ENCODE data around the gene MYO18A.

MYO18A gene

DNA sequence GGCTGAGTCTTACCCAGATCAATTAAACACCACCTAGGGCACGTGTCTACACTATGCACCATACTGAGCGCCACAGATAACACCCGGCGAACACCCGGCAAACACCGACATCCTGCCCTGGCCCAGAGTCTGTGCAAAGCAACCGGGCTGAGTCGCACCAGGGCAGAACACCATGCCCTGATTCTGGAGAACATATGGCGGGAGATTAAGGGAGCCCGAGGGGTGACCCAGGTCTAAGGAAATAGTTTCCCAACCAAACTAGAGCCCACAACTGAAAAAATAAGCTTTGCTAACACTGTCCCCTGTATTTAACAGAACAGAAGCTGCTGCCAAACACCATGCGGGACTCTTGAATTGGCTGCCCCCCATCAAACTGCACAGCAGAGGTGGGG is 22.1 kb downstream of the MYO18A start:
- H3K4me3 ChIP-seq (ENCODE audit: low read depth, low read length), result no peak overlapping the region
- TF ChIP-seq, protein P1, sequence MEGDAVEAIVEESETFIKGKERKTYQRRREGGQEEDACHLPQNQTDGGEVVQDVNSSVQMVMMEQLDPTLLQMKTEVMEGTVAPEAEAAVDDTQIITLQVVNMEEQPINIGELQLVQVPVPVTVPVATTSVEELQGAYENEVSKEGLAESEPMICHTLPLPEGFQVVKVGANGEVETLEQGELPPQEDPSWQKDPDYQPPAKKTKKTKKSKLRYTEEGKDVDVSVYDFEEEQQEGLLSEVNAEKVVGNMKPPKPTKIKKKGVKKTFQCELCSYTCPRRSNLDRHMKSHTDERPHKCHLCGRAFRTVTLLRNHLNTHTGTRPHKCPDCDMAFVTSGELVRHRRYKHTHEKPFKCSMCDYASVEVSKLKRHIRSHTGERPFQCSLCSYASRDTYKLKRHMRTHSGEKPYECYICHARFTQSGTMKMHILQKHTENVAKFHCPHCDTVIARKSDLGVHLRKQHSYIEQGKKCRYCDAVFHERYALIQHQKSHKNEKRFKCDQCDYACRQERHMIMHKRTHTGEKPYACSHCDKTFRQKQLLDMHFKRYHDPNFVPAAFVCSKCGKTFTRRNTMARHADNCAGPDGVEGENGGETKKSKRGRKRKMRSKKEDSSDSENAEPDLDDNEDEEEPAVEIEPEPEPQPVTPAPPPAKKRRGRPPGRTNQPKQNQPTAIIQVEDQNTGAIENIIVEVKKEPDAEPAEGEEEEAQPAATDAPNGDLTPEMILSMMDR (IDR thresholded peaks at IDR 0.05; ENCODE audit: borderline replicate concordance, insufficient read depth, low read depth, low read length), result no peak

DNA sequence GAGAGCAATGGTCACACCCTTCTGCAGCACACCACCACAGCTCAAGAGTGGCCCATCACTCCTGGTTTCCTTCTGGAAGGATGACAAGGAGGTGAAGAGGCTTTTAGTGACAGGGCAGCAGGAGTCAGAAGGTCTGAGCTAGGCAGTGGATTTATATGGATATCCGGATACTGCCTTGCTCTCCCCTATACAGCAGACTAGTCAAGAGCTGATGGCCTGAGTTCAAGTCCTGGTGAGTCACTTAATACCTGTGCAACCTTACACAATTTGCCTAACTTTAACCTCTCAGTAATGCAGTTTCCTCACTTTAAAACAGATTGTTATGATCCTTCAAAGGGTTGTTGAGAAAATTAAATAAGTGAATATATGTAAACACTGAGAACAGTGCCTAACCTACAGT is 22.9 kb downstream of the MYO18A start:
- no peak overlapping the region for H3K4me3 ChIP-seq (ENCODE audit: low read depth, low read length)
- TF ChIP-seq, protein P1 (IDR thresholded peaks at IDR 0.05; ENCODE audit: borderline replicate concordance, insufficient read depth, low read depth, low read length), result no peak

DNA sequence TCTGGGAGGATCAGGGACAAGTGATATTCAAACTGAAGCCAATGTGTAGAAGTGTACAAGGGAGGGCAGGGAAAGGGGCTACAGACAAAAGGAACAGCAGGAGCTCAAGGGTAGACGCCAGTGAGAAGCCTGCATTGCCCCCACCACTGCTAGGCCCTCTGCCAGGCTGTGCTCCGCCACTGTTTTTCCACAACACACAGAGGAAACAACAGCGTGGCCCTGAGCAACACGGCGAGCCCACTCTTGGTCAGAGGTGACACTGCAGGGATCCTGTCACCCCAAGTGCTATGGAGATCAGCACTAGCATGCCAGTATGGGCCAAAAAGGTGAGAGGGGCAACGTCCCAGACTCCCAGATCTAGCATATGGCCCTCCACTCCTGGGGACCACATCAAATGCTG is 23.4 kb downstream of the MYO18A start:
- TF ChIP-seq, protein P1 (IDR thresholded peaks at IDR 0.05; ENCODE audit: borderline replicate concordance, insufficient read depth, low read depth, low read length), result no peak
- H3K4me3 ChIP-seq (ENCODE audit: low read depth, low read length), result no peak overlapping the region

DNA sequence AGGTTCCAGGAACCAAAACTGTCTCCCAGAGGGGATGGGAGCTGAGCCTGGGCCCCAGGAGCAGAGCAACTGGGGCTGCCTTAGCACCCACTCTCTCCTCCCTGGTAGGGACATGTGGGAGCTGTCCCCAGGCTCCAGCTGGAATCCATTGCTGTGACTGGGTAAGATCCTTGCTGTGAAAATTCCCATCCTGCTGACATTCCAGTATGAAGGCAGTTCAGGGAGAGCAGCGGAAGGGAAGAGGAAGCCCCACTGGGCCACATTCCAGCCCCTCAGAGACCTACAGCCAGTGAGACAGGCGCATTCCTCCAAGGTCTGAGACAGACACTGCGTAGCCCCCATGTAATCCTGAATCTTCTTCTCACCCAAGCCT is 24.2 kb downstream of the MYO18A start:
- H3K4me3 ChIP-seq (ENCODE audit: low read depth, low read length), result no peak overlapping the region
- TF ChIP-seq, protein P1 (IDR thresholded peaks at IDR 0.05; ENCODE audit: borderline replicate concordance, insufficient read depth, low read depth, low read length), result no peak

DNA sequence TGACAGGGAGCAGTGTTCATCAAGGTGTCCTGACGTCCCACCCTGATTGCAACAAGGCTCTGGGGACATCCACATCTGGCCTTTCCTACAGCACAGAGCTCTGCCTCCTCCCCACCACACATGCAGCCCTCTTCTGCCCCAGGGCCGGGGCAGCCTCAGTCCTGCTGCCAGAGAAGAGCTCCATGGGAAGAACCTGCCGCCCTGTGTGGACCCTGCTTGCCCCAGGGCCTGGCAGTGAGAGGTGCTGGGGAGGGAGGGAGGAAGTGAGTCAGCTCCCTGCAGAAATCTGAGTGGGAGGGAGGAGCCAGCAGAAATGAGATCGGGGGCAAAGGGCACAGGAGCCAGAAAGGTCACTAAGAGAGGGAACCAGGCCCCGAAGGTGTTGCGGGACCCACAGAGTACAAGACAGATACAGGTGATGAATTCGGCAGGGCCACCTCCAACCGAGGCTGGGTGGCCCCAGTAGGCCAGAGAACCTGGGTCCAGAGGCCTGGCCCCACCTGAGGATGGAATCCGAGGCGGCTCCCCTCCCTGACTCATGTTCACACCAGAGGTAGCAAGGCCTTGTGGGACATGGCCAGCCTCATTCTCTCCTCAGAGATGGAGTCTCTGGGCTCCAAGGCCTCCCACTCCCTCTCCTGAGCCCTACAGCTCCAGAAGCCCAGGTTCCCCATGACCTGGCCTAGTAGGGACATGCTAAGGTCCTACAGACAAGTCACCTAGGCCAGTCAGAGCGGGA is 24.8 kb downstream of the MYO18A start:
- H3K4me3 ChIP-seq (ENCODE audit: low read depth, low read length), result no peak overlapping the region
- TF ChIP-seq, protein P1 (IDR thresholded peaks at IDR 0.05; ENCODE audit: borderline replicate concordance, insufficient read depth, low read depth, low read length), result no peak

DNA sequence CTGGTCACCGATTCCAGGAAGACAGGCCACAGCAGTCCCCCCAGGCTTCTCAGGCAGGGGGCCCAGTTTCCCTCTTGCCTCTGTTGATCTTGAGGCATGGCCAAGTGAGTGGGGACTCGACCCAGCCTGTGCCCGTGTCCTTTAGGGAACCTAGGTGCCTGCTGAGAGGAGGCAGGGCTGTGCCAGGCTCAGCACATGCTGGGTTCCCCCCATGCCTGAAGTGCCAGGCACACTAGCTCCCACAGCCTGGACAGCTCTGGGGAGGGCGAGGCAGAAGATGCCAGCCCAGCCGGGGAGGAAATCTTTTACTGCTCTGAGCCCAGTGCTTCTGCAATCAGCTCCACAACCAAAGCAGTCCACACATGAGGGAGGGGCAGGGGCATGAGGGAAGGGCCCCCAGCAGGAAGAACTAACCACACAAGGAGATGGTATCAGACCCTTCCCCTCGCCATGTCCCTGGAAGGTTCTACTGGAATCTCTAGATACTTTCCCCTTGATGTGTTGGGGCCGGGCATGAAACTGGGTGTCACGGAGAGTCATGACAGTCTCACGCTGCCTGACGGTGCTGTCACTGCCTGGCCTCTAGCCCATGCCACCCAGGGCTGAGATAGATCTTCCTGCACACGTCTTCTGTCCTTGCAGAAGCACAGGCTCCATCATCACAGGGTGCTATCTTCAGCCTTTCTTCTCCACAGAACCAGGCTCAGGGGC is 25.5 kb downstream of the MYO18A start:
- TF ChIP-seq, protein P1 (IDR thresholded peaks at IDR 0.05; ENCODE audit: borderline replicate concordance, insufficient read depth, low read depth, low read length), result no peak
- H3K4me3 ChIP-seq (ENCODE audit: low read depth, low read length), result no peak overlapping the region

DNA sequence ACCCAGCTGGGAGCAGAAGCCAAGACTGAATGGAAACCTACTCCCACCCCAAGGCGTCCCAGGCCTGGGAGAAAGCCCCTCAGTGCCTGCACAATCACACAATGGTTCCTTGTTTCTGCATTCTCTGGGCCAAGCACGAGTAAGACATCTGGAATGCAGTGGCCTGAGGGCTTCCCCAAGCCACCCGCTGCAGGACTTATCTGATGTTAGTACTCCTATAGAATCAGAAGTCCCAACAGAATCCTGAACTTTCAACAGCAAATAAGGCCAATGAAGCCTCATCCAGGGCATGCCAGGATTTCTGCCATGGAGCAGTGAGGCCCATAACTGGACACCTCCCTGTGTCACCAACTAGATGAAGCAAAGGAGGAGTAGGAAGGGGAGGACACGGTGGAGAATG is 28.6 kb downstream of the MYO18A start:
- H3K4me3 ChIP-seq (ENCODE audit: low read depth, low read length), result no peak overlapping the region

More for the DNA sequence above, 28.6 kb downstream of the MYO18A start:
- TF ChIP-seq, protein P1 (IDR thresholded peaks at IDR 0.05; ENCODE audit: borderline replicate concordance, insufficient read depth, low read depth, low read length), result no peak
